Activated CD8-positive, alpha-beta memory T cell treated with anti-CD3 and anti-CD28 coated beads for 1 hour (primary cell): ENCODE results near the gene NACC1.

Source experiments
- DNase-seq, 2 donors: peaks; one replicate each; pipeline ENCODE4 v3.0.0-alpha.2; 2020; ENCODE audit warnings: low read depth in 1 of 2; ENCODE audit errors: extremely low read depth in 1 of 2

Gene NACC1

GRCh38 chr19:13099073-13099999, 18.7 kb upstream of the NACC1 start:
- DNase-seq = peak; percentile 64

DNA sequence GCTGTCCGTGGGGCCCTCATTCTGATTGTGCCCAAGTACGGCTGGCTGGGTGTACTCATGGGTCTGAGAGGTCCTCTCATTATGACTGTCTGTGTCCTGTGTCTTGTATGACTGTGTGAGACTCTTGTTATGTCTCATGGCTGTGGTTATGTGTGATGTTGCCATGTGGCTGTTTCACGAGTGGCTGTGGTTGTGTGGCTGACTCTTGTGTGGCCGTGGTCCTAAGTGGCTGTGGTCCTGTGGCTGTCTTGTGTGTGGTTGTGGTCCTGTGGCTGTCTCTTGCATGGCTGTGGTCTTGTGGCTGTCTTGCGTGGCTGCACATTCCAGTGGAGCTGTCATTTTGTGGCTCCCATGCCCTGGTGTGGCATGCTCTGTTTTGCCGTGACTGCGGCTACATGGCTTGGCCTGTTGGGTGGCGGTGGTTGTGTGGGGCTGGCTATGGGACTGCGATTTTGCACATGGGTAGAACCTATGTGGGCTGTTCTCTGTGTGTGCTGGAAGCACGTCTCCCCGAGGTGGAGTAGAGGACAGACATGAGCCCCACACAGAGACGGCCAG, 18.0 kb upstream of the NACC1 start:
- DNase-seq = no peak

DNA sequence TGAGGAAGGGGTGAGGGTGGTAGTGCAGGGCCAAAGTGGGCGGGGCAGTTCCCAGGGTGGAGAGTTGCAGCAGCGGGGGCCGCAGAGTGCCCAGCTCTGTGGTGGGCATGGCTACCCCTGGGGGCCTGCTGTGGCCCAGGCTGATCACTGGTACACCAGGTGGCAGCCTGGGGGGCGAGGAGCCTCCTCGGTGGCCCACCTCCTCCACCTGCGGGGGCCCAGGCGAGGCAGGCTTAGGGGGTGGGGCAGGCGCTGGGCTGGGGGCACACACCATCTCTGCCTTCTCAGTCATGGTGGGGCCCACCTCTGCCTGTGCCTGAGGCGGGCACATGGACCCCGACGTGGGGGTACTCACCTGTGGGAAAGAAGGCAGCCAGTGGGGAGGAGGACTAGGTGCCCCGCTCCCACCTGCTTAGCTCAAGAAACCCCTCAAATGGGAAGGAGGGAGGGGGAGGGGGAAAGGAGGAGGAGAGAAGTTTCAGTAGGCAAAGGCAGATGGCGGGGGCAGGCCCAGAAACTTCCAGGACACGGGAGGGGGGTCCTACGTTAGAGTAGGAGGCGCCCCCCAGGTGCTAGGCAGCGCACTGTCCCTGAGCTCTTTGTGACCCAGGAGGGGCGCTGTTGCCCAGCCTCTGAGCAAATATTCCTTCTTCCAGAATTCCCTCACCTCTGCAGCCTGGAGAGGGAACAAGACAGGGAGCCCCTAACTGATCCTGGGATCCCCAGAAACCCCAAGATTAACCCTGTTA, 17.0 kb upstream of the NACC1 start:
- DNase-seq = no peak

DNA sequence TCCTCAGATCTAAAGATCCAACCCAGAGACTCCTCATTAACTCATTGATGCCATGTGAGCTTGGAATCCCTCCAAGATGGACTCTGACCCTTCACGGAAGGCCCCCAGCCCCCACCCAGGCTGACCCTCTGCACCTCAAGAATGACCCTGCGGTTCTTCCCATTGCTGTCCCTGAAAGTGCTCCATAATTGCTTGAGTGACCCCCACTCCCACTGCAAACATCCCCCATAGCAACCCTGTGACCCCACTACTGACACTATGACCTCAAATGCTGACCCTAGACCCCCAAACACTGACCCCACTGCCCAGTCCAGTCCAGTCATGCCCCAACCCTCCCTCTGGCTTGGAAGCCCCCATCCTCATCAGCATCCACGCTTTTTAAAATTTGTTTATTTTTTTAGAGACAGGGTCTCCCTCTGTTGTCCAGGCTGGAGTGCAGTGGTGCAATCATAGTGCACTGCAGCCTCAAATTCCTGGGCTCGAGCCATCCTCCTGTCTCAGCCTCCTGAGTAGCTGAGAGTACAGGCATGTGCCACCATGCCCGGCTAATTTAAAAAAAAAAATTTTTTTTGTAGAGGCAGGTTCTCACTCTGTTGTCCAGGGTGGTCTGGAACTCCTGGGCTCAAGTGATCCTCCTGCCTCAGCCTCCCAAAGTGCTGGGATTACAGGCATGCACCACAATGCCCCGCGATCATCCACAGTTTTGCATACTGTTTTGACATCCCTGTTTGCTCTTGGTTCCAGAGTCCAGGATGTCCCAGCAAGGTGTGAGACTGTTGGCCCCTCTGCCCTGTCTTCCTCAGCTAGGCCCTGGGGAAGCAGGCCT, 16.3 kb upstream of the NACC1 start:
- DNase-seq = no peak

- no peak for DNase-seq
Measured at GRCh38 chr19:13102416-13102665, 15.7 kb upstream of the NACC1 start.

DNA sequence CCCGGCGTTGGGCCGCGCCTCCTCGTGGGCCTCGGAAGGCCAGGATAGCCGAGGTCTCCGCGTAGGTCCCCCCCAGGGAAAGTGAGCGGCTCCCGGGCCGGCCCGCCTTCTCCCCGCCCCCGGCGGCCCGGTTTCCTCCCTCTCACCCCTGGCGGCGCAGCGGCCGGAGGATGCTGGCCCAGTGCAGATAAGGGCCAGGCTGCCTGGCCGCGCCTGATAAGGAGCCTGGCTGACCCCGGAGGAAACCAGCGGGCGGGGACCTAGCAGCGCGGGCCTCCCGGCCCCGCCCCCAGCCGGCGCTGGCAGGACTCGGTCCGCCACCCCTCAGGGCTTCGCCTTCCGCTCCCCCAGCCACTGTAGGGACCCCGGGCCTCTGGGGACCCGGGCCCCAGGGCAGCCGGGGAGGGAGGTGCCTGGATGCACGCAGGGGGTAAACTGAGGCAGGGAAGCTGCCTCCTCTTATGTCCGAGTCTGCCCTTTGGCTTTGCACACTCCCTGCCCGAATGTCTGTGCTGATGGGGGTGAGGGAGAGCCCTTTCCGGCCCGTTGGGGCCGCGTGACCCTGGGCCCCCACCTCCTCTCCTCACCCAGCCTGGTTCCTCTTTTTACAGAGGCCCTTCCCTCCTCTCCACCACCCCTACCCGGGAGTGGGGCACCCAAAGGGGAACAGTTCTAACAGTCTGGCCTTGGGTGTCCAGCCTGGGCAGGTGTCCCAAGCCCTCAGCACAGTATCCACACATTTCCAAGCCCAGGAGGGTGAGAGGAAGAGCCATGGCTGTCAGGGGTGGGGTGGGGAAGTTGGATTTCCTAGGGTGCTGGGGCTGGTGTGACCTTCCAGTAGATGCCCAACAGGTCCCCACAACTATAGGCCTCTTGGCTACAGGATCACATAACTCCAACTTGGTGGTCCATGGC, 15.1 kb upstream of the NACC1 start, which contains the start of gene LYL1:
Gene LYL1, minus strand, starts transcription at position 193 of the 915 bp plus-strand sequence. CDS start 1,687 bp downstream, outside the sequence.
- no peak for DNase-seq

DNA sequence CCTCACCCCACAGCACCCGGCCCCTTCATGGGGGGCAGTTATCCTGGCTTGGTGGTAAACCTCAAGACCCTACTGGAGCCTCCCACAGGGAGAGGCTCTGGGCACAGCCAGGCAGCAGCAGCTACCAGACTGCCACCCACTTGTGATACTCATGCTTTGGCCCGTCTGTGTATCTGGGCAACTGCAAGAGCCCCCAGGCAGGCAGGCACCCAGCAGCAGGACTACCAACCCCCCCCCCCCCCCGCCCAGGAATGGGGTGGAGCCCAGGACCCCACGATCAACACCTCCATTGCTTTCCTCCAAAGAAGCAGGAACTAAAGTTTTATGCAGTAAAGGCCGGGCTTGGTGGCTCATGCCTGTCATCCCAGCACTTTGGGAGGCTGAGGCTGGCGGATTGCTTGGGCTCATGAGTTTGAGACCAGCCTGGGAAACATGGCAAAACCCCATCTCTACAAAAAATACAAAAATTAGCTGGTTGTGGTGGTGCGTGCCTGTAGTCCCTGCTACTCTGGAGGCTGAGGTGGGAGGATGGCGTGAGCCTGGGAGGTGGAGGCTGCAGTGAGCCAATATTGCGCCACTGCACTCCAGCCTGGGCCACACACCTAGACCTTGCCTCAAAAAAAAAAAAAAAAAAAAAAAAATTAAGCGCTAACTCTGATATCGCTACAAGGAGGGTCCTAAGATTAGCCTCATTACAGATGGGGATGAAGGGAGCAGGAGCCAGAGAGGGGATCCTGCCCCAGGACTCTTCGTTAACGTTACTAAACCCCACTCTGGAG, 14.3 kb upstream of the NACC1 start:
- DNase-seq = no peak

DNA sequence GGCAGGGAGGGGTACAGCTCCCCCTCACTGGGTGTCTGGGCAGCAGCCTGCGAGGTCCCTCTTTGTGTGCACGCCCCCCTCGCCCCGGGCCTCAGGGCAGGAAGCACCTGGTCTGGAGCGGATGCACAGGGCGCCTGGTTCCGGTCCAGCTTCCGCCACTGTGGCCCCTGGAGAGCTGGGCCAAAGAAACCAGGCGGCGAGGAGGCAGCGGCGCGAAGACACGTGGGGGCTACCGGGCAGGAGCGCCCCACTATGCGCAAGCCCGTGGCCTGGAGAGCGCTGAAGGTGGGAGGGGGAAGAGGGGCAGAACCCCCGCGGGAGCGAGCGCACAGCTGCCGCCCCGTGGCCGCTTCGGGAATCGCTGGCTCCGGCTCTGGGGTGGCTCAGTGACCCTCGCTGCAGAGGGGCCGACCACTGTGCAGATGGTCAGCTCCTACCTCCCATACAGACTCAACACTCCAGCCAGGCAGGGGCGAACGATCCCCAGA, 13.7 kb upstream of the NACC1 start:
- peak in 1 of 2 donors; percentile 59 for DNase-seq

- no peak for DNase-seq
Measured at GRCh38 chr19:13104848-13105711, 13.0 kb upstream of the NACC1 start.

DNA sequence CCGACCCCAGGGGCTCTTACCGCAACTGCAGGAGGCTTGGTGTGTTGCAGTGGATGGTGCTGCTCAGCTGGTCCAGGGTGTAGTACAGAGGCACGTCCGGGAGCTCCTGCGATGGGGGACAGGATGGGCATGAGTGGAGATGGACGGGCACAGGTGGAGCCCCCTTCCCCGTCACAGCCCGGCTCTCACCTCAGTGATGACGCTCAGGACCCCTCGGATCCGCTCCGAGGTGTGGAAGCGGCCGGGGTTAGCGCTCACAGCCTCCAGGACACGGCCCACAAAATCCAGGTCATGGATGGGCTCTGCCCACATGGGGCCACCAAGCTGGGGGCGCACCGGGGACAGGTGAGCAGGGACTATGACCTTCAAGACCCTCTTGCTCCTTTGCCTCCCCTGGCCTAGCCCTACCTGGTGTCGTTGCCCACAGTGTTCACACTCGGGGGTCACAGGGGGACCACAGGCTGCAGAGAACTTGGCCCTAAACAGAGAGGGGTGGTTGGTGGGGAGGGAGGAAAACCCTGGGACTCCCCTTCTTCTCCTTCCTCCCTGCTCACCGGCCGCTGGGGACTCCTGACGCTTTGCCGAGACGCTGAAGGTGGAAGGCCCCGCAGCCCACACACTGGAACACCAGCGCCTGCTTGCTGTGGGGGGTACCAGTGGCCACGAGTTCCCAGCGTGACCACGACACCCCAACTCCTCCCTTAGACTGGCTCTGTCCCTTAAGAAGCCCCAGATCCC, 8.5 kb upstream of the NACC1 start:
- DNase-seq = no peak

- no peak for DNase-seq
Measured at GRCh38 chr19:13110099-13110610, 7.9 kb upstream of the NACC1 start.

DNA sequence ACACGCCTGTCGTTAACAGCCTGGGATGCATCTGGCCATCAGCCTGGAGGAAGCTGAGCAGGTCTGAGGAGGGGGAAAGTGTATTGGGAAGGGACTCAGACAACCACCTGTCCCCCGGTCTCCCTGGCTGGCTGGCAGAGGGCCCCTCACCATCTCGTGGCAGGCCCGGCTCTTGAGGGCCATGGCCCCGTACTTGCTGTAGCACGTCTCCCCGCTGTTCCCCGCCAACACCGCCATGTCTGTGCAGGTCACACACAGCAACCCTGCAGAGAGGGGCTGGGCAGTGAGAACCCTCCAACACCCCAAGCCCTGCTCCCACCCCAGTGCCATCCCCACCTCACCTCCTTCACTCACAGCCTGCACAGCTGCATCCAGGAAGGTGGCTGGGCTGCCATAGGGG, 5.5 kb upstream of the NACC1 start:
- DNase-seq = no peak

GRCh38 chr19:13115936-13116281, 2.2 kb upstream of the NACC1 start:
- DNase-seq = no peak

- DNase-seq = peak; percentile 63 to 80
Measured at GRCh38 chr19:13116282-13117175, 1.5 kb upstream of the NACC1 start, which contains the start of gene TRMT1. TSS of gene TRMT1 (minus strand) at chr19:13116740. CDS start at chr19:13116399, 341 bp downstream.

- DNase-seq = no peak
Measured at GRCh38 chr19:13117176-13117771, 790 bp upstream of the NACC1 start.
